Activated T-cell treated with anti-CD3 and anti-CD28 coated beads, Interleukin-2, amount 50 U/mL, for 48 hours (primary cell): ENCODE results near the gene APOC4.
"Not testable (repeated sequence)": the region's sequence is repeated elsewhere in the genome, so short reads cannot be mapped to it uniquely, and the experiment has no call there.

Experiments used
- DNase-seq, 2 experiments: peaks; one replicate each; pipeline ENCODE4 v3.0.0-alpha.2; 2020

Gene APOC4

GRCh38 chr19:44960906-44961728, 19.1 kb downstream of the APOC4 start:
- DNase-seq, result no peak

GRCh38 chr19:44961821-44962220, 19.8 kb downstream of the APOC4 start:
- DNase-seq, result no peak

DNA sequence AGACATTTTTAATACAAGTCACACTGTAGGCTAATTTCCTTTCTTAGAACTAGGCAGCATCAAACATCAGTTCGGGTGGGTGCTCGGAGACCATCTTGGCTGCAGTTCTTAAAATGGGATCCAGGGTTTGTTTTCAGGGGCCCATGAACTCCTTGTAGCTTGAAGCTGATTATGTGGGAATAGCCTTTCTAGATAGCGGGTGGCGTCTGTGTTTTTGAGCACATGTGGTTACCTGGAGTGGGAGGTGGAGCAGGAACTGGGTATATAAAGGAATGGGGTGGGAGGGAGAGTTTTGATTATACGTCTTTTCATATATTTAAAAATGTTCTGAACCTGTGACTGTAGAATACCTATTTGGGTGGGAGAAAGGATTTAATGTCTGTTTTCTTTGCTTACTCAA, 26.1 kb downstream of the APOC4 start:
- DNase-seq, result no peak

DNA sequence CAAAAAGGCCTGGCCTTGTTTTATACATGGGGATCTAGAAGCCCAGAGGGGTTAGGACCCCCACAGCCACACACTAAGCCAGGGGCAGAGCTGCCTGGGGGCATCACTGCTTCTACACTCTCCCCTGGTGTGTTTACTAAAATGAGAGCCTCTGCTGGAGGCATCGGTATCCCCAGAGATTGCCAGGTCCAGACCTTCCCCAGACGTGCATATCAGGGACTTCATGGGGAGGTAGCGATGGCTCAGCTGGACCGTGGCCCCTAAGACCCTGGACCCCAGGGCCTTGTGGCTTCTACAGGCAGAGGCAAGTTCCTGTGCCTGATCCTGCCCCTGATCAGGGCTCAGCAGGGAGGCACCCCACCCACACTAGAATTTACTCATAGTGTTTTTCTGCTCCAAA, 26.6 kb downstream of the APOC4 start:
- no peak for DNase-seq

GRCh38 chr19:44969437-44969836, 27.4 kb downstream of the APOC4 start:
- no peak for DNase-seq

GRCh38 chr19:44971451-44971850, 29.4 kb downstream of the APOC4 start:
- DNase-seq, result not testable (repeated sequence)

DNA sequence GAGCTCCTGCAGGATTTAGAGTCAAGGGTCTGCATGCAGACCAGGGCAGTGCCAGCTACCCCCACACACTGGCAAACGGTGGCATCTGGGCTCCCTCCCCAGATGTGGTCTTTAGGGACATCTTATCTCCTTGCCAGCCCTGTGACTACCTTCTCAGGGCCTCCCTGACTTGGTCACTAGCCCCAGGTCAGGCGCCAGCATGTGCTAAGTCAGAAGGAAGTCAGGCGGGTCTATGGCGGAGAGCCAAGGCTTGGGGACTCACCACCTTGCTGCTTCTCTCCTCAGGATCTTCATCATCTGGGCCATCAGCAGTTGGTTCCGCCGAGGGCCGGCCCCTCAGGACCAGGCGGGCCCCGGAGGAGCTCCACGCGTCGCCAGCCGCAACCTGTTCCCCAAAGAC, 30.8 kb downstream of the APOC4 start:
- no peak for DNase-seq

DNA sequence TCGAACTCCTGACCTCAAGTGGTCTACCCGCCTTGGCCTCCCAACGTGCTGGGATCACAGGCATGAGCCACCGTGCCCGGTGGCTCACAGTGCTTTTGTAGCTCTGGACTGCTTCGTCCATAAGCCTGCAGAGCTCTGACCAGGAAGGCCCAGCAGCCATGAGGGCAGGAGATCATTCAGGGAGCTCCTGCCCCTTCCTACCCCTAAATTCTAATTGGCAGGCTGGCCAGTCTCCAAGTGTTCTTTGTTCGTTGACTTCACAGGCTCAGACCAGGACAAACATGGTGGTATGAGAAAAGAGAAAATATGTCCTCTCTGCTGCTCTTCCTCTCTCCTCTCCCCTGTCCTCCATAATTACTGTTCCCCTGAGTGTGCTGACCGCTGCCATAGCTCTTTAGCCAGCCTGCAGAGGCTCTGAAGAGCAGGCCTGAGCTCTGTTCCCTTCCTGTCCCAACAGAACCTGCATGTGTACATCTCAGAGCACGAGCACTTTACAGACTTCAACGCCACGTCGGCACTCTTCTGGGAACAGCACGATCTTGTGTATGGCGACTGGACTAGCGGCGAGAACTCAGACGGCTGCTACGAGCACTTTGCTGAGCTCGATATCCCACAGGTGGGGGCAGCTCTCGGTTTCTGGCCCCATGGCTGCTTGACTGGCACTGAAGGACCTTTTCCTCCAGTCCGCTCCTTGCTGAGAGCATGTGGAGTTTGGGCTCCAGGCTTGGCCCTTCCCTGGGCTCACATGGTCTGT, 32.1 kb downstream of the APOC4 start:
- no peak for DNase-seq

GRCh38 chr19:44974857-44975256, 32.8 kb downstream of the APOC4 start:
- no peak for DNase-seq

GRCh38 chr19:44975444-44975843, 33.4 kb downstream of the APOC4 start:
- DNase-seq, result no peak

DNA sequence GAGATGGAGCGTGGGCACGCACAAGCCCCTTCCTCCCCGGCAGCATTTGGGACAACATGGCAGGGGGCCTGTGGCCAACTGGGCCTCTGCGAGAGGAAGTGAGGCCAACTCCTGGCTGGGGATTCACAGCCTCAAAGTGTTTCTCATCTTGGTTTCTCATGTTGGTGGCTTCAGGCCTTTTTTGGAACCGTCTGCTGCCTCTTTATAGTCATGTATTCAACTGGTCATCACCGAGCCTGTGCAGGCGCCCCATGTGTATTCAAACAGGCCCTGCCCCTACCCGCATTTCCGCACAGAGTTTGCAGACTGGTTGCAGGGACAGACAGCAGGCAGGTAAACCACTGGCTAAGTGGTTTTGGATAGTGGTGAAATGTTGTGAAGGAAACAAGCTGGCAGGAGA, 42.0 kb downstream of the APOC4 start:
- DNase-seq, result no peak

DNA sequence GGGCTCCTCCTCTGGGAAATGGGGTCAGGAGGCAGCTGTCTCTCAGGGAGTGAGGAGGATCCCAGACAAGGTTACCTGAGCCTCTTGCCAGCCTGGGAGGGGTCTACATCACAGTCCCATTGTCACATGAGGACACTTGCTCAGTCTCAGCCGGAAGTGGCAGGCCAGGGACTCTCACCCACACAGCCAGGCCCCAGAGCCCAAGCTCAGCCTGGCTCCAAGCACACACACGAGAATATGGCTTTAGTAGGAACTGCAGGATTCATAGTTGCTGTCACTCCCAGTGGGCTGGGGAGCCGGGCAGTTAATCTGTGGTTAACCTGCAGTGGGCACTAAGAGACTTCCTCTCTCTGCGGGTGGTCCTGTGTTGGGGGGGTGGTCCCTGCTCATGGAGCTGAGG, 43.4 kb downstream of the APOC4 start:
- no peak for DNase-seq

- no peak for DNase-seq
These were observed 44.4 kb downstream of the APOC4 start for GRCh38 chr19:44986389-44986788.

- DNase-seq, result no peak
These were observed 45.2 kb downstream of the APOC4 start for GRCh38 chr19:44987148-44987675.

GRCh38 chr19:44988273-44988672, 46.2 kb downstream of the APOC4 start:
- no peak for DNase-seq

DNA sequence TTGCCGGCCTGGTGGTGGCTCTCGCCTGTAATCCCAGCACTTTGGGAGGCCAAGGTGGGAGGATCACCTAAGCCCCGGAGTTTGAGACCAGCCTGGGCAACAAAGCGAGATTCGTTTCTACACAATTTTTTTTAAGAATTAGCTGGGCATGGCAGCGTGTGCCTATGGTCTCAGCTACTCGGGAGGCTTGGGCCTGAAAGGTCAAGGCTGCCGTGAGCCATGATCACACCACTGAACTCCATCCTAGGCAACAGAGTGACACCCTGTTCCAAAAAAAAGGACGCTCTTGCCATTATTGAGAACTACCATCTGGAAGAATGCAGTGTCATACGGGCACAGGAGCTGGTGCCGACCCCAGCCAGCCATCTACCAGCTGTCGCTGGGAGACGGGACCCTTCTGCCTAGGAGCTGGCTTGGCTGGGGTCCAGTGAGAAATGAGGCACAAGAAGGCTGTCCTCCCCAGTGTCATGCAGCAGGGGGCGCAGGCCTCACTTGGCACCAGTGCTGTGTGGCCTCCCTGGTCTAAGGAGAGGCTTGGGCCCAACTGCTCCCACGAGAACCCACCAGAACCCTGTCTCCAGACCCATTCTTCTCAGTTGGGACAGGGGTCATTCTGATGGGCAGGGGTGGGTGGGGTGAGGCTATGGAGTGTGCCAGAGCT, 47.0 kb downstream of the APOC4 start:
- DNase-seq, result peak; percentile 76 to 77

- no peak for DNase-seq
These were observed 48.4 kb downstream of the APOC4 start for GRCh38 chr19:44990459-44990858.

DNA sequence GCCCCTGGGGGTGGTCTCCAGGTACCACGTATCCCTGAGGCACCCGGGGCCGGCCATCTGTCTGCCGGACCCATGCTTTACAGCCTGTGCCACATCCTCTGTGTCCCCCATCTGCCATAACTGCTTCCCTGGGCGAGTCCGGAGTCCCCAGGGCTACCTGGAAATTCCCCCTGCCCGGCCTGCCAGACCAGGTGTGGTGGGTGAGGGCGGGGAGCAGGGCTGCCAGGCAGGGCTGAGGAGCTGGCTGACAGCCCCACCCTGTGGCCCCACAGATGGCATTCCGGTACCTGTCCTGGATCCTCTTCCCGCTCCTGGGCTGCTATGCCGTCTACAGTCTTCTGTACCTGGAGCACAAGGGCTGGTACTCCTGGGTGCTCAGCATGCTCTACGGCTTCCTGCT, 48.9 kb downstream of the APOC4 start:
- DNase-seq, result no peak

- no peak for DNase-seq
These were observed 50.5 kb downstream of the APOC4 start for GRCh38 chr19:44992336-44993163.

GRCh38 chr19:44993526-44993925, 51.5 kb downstream of the APOC4 start:
- DNase-seq, result no peak

GRCh38 chr19:44993926-44994537, 52.0 kb downstream of the APOC4 start:
- DNase-seq, result no peak
